HepG2 (cell line): ENCODE measurements around the gene S100A16. TPM values are rescaled to one million over a fixed set of nuclear protein-coding genes. Genes with fewer than 3 reads are reported as not detected.
A peak's percentile ranks its signal among the peaks of the same experiment; 100 is the strongest.

ENCODE experiments used
- BHLHE40 ChIP-seq: IDR thresholded peaks from 2 replicates; pipeline ENCODE4 v1.6.1; 2011; ENCODE audit warnings: low read length, improper control_type of control experiment
- CBX1 ChIP-seq: IDR thresholded peaks from one replicate; pipeline ENCODE4 v1.6.1; 2016; ENCODE audit warnings: antibody characterized with exemption, low read depth
- EHMT2 ChIP-seq: fragments of 200-600 bp; sonication (generic); IDR thresholded peaks from 2 replicates; pipeline ENCODE4 v1.7.0; 2017; ENCODE audit warnings: antibody characterized with exemption, low read depth, low read length, borderline replicate concordance
- FOSL2 ChIP-seq: sonication (generic); formaldehyde crosslinking; IDR thresholded peaks from 2 replicates; pipeline ENCODE4 v1.4.0; 2020; ENCODE audit warnings: missing genetic modification reagents
- FOXJ3 ChIP-seq: sonication (generic); formaldehyde crosslinking; IDR thresholded peaks from 2 replicates; pipeline ENCODE4 v1.4.0; 2020; ENCODE audit warnings: missing genetic modification reagents, mild to moderate bottlenecking, borderline replicate concordance
- JUN ChIP-seq: sonication (generic); formaldehyde crosslinking; IDR thresholded peaks from 2 replicates; pipeline ENCODE4 v1.4.0; 2020; ENCODE audit warnings: mild to moderate bottlenecking, missing genetic modification reagents
- MED8 ChIP-seq: sonication (generic); formaldehyde crosslinking; IDR thresholded peaks from 2 replicates; pipeline ENCODE4 v1.8.1; 2023; ENCODE audit warnings: mild to moderate bottlenecking, missing genetic modification reagents; ENCODE audit not compliant: insufficient replicate concordance
- SMARCE1 ChIP-seq: fragments of 450-650 bp; IDR thresholded peaks from 2 replicates; pipeline ENCODE4 v1.6.1; 2017; ENCODE audit warnings: borderline replicate concordance
- ZNF678 ChIP-seq: sonication (generic); formaldehyde crosslinking; IDR thresholded peaks from 2 replicates; pipeline ENCODE4 v1.4.0; 2020; ENCODE audit warnings: mild to moderate bottlenecking, missing genetic modification reagents
- polyA plus RNA-seq, 8 experiments: library from polyadenylated mRNA; depleted of rRNA in 3 of 8; stranded (reverse) in 7 of 8; unstranded in 1 of 8; fragments of >200 nt; fragmentation: Illumina TruSeq in 4 of 8; extraction: Trizol in 4 of 8; gene quantifications; 2 replicates each; pipeline versions ENCODE4 v1.2.1 to v1.2.3, GENCODE V29; 2011 to 2016; ENCODE audit warnings: low read depth in 4 of 8, missing spikeins in 1 of 8, mixed read lengths in 1 of 8; ENCODE audit not compliant: insufficient read depth in 1 of 8
- total RNA-seq, 5 experiments: library from RNA; depleted of rRNA; stranded (reverse); fragments of >200 nt; fragmentation: Illumina TruSeq; extraction: Trizol; gene quantifications; 2 replicates each; pipeline ENCODE4 v1.2.3, GENCODE V29; 2016; ENCODE audit warnings: low read depth in 1 of 5
- TF ChIP-seq, protein P1 (sequence below): sonication (generic); formaldehyde crosslinking; IDR thresholded peaks from 2 replicates; pipeline ENCODE4 v1.4.0; 2020; ENCODE audit warnings: low read depth, missing genetic modification reagents
- TF ChIP-seq, protein P2 (sequence below): sonication (generic); formaldehyde crosslinking; IDR thresholded peaks from 2 replicates; pipeline ENCODE4 v1.5.0; 2020; ENCODE audit warnings: mild to moderate bottlenecking, missing genetic modification reagents, moderate library complexity
- TF ChIP-seq, protein P3 (sequence below): sonication (generic); formaldehyde crosslinking; conservative IDR thresholded peaks from 2 replicates; pipeline ENCODE4 v1.8.0; 2022; ENCODE audit warnings: low read depth, missing genetic modification reagents
- TF ChIP-seq, protein P4 (sequence below): sonication (generic); formaldehyde crosslinking; IDR thresholded peaks from 2 replicates; pipeline ENCODE4 v1.5.1; 2020; ENCODE audit warnings: mild to moderate bottlenecking, missing genetic modification reagents
- TF ChIP-seq, protein P5 (sequence below): sonication (generic); formaldehyde crosslinking; IDR thresholded peaks from 2 replicates; pipeline ENCODE4 v1.9.0; 2021; ENCODE audit warnings: missing genetic modification reagents, mild to moderate bottlenecking, borderline replicate concordance
- TF ChIP-seq, protein P6 (sequence below): sonication (generic); formaldehyde crosslinking; conservative IDR thresholded peaks from 2 replicates; pipeline ENCODE4 v1.4.0; 2020; ENCODE audit warnings: missing genetic modification reagents

S100A16 gene
- total and polyA plus RNA-seq, 2 of the 13 experiments (the other 11 are each of a cell fraction or from before 2014, with no cell fraction given) = 46.0 to 195 TPM

DNA sequence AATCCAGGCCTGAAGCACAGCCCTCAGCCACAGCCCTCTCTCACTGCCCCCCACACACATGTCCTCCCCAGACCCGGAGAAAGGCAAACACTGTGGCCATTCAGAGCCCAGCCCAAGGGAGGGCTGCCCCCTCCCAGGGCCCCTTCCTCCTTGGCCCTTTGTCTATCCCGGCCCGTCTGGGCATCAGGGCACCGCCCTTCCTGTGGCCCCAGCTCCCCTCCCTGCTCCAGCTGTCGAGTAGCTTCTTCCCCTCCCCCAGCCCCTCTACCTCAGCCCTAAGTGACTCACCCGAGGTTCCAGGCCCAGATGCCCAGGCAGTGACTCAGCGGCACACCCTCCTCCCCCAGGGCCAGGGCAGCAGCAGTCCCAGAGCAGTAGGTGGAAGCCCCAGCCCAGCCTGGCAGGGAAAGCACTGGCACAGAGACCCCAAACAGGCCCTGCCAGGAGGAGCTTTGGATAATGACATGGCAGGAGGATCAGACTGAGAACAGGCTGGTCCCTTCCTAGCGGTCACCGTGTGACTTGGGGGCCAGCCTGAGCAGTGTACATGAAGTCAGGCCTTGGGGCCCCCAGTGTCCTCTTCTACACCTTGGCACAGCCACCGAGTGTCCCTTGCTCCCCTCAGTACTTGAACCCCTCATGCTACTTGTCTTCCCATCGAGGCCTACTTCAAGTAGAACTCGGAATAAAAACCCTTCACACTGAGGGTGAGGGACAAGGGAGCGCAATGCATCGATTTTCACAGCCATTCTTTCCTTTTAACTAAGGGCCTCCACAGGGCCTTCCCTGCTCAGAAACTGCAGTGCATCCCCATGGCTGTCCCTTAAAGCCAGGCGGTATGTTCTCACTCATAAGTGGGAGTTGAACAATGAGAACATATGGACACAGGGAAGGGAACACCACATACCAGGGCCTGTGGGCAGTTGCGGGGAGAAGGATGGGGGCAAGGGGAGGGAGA lies 46.2 kb downstream of the S100A16 start (continued):
- TF ChIP-seq, protein P1, sequence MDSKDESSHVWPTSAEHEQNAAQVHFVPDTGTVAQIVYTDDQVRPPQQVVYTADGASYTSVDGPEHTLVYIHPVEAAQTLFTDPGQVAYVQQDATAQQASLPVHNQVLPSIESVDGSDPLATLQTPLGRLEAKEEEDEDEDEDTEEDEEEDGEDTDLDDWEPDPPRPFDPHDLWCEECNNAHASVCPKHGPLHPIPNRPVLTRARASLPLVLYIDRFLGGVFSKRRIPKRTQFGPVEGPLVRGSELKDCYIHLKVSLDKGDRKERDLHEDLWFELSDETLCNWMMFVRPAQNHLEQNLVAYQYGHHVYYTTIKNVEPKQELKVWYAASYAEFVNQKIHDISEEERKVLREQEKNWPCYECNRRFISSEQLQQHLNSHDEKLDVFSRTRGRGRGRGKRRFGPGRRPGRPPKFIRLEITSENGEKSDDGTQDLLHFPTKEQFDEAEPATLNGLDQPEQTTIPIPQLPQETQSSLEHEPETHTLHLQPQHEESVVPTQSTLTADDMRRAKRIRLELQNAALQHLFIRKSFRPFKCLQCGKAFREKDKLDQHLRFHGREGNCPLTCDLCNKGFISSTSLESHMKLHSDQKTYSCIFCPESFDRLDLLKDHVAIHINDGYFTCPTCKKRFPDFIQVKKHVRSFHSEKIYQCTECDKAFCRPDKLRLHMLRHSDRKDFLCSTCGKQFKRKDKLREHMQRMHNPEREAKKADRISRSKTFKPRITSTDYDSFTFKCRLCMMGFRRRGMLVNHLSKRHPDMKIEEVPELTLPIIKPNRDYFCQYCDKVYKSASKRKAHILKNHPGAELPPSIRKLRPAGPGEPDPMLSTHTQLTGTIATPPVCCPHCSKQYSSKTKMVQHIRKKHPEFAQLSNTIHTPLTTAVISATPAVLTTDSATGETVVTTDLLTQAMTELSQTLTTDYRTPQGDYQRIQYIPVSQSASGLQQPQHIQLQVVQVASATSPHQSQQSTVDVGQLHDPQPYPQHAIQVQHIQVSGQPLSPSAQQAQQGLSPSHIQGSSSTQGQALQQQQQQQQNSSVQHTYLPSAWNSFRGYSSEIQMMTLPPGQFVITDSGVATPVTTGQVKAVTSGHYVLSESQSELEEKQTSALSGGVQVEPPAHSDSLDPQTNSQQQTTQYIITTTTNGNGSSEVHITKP (CRISPR knock-in tag) = no peak
- TF ChIP-seq ZNF678 (CRISPR knock-in tag) = no peak
- TF ChIP-seq EHMT2 = no peak
- TF ChIP-seq JUN (CRISPR knock-in tag) = peak; percentile 98
- TF ChIP-seq, protein P2, sequence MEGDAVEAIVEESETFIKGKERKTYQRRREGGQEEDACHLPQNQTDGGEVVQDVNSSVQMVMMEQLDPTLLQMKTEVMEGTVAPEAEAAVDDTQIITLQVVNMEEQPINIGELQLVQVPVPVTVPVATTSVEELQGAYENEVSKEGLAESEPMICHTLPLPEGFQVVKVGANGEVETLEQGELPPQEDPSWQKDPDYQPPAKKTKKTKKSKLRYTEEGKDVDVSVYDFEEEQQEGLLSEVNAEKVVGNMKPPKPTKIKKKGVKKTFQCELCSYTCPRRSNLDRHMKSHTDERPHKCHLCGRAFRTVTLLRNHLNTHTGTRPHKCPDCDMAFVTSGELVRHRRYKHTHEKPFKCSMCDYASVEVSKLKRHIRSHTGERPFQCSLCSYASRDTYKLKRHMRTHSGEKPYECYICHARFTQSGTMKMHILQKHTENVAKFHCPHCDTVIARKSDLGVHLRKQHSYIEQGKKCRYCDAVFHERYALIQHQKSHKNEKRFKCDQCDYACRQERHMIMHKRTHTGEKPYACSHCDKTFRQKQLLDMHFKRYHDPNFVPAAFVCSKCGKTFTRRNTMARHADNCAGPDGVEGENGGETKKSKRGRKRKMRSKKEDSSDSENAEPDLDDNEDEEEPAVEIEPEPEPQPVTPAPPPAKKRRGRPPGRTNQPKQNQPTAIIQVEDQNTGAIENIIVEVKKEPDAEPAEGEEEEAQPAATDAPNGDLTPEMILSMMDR = no peak; the same call in 1 of the 2 replicates
- no peak for TF ChIP-seq CBX1
- TF ChIP-seq, protein P3, sequence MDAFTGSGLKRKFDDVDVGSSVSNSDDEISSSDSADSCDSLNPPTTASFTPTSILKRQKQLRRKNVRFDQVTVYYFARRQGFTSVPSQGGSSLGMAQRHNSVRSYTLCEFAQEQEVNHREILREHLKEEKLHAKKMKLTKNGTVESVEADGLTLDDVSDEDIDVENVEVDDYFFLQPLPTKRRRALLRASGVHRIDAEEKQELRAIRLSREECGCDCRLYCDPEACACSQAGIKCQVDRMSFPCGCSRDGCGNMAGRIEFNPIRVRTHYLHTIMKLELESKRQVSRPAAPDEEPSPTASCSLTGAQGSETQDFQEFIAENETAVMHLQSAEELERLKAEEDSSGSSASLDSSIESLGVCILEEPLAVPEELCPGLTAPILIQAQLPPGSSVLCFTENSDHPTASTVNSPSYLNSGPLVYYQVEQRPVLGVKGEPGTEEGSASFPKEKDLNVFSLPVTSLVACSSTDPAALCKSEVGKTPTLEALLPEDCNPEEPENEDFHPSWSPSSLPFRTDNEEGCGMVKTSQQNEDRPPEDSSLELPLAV (CRISPR knock-in tag) = no peak
- TF ChIP-seq MED8 (CRISPR knock-in tag) = no peak
- TF ChIP-seq FOXJ3 (CRISPR knock-in tag) = no peak
- TF ChIP-seq, protein P4, sequence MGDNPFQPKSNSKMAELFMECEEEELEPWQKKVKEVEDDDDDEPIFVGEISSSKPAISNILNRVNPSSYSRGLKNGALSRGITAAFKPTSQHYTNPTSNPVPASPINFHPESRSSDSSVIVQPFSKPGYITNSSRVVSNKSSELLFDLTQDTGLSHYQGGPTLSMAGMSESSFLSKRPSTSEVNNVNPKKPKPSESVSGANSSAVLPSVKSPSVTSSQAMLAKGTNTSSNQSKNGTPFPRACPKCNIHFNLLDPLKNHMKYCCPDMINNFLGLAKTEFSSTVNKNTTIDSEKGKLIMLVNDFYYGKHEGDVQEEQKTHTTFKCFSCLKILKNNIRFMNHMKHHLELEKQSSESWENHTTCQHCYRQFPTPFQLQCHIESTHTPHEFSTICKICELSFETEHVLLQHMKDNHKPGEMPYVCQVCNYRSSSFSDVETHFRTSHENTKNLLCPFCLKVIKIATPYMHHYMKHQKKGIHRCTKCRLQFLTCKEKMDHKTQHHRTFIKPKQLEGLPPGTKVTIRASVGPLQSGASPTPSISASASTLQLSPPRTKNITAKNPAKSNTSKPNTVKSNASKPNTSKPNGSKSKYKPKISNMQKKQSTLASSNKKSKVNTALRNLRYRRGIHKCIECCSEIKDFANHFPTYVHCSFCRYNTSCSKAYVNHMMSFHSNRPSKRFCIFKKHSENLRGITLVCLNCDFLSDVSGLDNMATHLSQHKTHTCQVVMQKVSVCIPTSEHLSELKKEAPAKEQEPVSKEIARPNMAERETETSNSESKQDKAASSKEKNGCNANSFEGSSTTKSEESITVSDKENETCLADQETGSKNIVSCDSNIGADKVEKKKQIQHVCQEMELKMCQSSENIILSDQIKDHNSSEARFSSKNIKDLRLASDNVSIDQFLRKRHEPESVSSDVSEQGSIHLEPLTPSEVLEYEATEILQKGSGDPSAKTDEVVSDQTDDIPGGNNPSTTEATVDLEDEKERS (CRISPR knock-in tag) = no peak
- TF ChIP-seq SMARCE1 = no peak
- TF ChIP-seq, protein P5, sequence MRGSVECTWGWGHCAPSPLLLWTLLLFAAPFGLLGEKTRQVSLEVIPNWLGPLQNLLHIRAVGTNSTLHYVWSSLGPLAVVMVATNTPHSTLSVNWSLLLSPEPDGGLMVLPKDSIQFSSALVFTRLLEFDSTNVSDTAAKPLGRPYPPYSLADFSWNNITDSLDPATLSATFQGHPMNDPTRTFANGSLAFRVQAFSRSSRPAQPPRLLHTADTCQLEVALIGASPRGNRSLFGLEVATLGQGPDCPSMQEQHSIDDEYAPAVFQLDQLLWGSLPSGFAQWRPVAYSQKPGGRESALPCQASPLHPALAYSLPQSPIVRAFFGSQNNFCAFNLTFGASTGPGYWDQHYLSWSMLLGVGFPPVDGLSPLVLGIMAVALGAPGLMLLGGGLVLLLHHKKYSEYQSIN (CRISPR knock-in tag) = no peak
- TF ChIP-seq, protein P6, sequence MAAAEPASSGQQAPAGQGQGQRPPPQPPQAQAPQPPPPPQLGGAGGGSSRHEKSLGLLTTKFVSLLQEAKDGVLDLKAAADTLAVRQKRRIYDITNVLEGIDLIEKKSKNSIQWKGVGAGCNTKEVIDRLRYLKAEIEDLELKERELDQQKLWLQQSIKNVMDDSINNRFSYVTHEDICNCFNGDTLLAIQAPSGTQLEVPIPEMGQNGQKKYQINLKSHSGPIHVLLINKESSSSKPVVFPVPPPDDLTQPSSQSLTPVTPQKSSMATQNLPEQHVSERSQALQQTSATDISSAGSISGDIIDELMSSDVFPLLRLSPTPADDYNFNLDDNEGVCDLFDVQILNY = no peak
- TF ChIP-seq FOSL2 (CRISPR knock-in tag) = peak; percentile 99
- TF ChIP-seq BHLHE40 = no peak
